GM12891 (cell line): ENCODE data around the gene CT47C1.

ENCODE experiments used
- POLR2A ChIP-seq: IDR thresholded peaks from 2 replicates; pipeline ENCODE4 v1.6.1; 2011; ENCODE audit warnings: low read depth, low read length, control low read depth
- POLR2AphosphoS5 ChIP-seq: IDR thresholded peaks from 2 replicates; pipeline ENCODE4 v1.6.1; 2011; ENCODE audit warnings: low read depth, low read length, control low read depth
- TAF1 ChIP-seq: IDR thresholded peaks from 2 replicates; pipeline ENCODE4 v1.6.1; 2011; ENCODE audit warnings: low read depth, low read length, control low read depth

- TF ChIP-seq POLR2A (no peak), TAF1 (no peak), POLR2AphosphoS5 (no peak)
Measured at GRCh38 chrX:119069762-119070161, 3.0 kb upstream of the CT47C1 start.
